Adrenal gland (tissue), 12 donors: Measurements from ENCODE around the gene PPP2R3B. TPM values are rescaled to one million over a fixed set of nuclear protein-coding genes. Genes with fewer than 3 reads are reported as not detected.
"Not testable (repeated sequence)": the region's sequence is repeated elsewhere in the genome, so short reads cannot be mapped to it uniquely, and the experiment has no call there.

ENCODE experiments used
- DNase-seq, 7 donors: peaks; one replicate each; pipeline ENCODE4 v3.0.0-alpha.2; 2019 to 2020
- H3K27ac ChIP-seq, 5 donors: fragments of 200-600 bp; sonication (generic) in 4 of 5; 1 replicate in 3 of 5; 2 replicates in 2 of 5; pipeline versions ENCODE4 v1.5.1 to v1.8.0; 2016 to 2020; ENCODE audit warnings: mild to moderate bottlenecking in 1 of 5
- H3K27me3 ChIP-seq: fragments of 200-600 bp; 2 replicates; pipeline ENCODE4 v1.8.0; 2021
- H3K36me3 ChIP-seq, 2 donors: fragments of 200-600 bp; replicated peaks in 1 of 2; 1 replicate in 1 of 2; 2 replicates in 1 of 2; pipeline versions ENCODE4 v1.5.1 to v1.8.0; 2018 to 2022
- H3K4me1 ChIP-seq, 2 donors: fragments of 200-600 bp; replicated peaks in 1 of 2; 1 replicate in 1 of 2; 2 replicates in 1 of 2; pipeline versions ENCODE4 v1.5.1 to v1.8.0; 2018 to 2021
- H3K4me3 ChIP-seq, 4 donors: fragments of 200-600 bp; sonication (generic) in 3 of 4; one replicate each; pipeline ENCODE4 v1.5.1; 2016 to 2018
- H3K9me3 ChIP-seq, 3 donors: fragments of 200-600 bp; sonication (generic) in 1 of 3; replicated peaks in 1 of 3; 1 replicate in 2 of 3; 2 replicates in 1 of 3; pipeline versions ENCODE4 v1.5.1 to v1.8.0; 2016 to 2021
- POLR2A ChIP-seq, 2 donors: fragments of 450-650 bp; IDR thresholded peaks; one replicate each; pipeline ENCODE4 v1.6.1; 2017; ENCODE audit warnings: antibody characterized with exemption in 2 of 2, mild to moderate bottlenecking in 2 of 2, moderate library complexity in 1 of 2
- WGBS, 4 donors: extraction: QIAGEN DNeasy Blood & Tissue Kit in 2 of 4; methylation state at CpG; one replicate each; pipeline versions ENCODE4 v1.1.5 to v1.1.7; 2013 to 2017; 5-methylcytosine and 5-hydroxymethylcytosine counted together
- intact Hi-C, 2 donors: fragments of 100-400 bp; cut with DNase I; formaldehyde crosslinking; loops; one replicate each; pipeline versions ENCODE4 v1.14.1 to v1.15.0; 2022 to 2023
- polyA plus RNA-seq, 3 donors: library from polyadenylated mRNA; stranded (reverse); fragments of 200-250 nt in 2 of 3; fragments of 350-450 nt in 1 of 3; fragmentation: Illumina TruSeq in 1 of 3; extraction: RNeasy Lipid Tissue Mini Kit (QIAGEN cat#74804) in 1 of 3; gene quantifications; one replicate each; pipeline ENCODE4 v1.2.3, GENCODE V29; 2013 to 2014
- total RNA-seq, 9 donors: library from RNA; depleted of rRNA in 4 of 9; stranded (reverse); fragments of >200 nt in 4 of 9; fragments of 120-200 nt in 1 of 9; fragmentation: NEBNext Ultra II Directional in 1 of 9; extraction: Animal tissue kit (Norgen Biotek cat#: 25700) in 1 of 9; gene quantifications; one replicate each; pipeline versions ENCODE4 v1.1.0 to v1.2.4, GENCODE V29; 2013 to 2023
- TF ChIP-seq, protein P1 (sequence below), 6 experiments: fragments of 450-650 bp in 4 of 6; fragments of 200-600 bp in 2 of 6; sonication (generic) in 1 of 6; IDR thresholded peaks; 1 replicate in 5 of 6; 2 replicates in 1 of 6; pipeline versions ENCODE4 v1.5.1 to v1.8.0; 2016 to 2021; ENCODE audit warnings: antibody characterized with exemption in 6 of 6, mild to moderate bottlenecking in 2 of 6, moderate library complexity in 1 of 6
- donor health status: healthy with polysubstance abuse.
- donor health status: Bipolar disorder and iron deficiency.
- donor health status: DM: yes; HTN: yes; CAD: no.
- donor health status: DM: no; HTN: no; CAD: no.
- donor health status: DM: no; HTN: no; CAD: no.
- donor health status: DM: yes; HTN: yes; CAD: no.

The PPP2R3B gene
- total and polyA plus RNA-seq, 12 donors, result 2.1 to 112 (median 14.2) TPM

DNA sequence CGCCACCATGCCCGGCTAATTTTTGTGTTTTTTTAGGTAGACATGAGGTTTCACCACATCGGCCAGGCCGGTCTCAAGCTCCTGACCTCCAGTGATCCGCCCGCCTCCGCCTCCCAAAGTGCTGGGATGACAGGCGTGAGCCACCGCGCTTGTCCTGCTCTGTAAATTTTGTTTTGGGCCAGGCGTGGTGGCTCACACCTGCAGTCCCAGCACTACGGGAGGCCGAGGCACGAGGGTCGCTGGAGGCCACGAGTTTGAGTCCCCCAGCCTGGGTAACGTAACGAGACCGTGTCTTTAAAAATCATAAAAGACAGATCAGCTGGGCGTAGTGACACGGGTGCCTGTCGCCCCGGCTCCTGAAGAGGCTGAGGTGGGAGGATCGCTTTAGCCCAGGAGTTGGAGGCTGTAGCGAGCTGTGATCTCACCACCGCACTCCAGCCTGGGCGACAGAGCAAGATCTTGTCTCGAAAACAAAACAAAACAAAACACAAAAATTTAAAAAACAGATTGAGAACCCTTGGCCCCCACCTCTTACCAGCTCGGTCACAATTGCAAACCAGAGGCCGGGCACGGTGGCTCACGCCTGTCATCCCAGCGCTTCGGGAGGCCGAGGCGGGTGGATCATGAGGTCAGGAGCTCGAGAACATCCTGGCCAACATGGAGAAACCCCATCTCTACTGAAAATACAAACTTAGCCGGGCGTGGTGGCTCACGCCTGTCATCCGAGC lies 34.0 kb upstream of the PPP2R3B start:
- 93 to 97% (median 94%) methylated on average over 31 to 41 of the region's 41 CpGs for WGBS, 4 donors

DNA sequence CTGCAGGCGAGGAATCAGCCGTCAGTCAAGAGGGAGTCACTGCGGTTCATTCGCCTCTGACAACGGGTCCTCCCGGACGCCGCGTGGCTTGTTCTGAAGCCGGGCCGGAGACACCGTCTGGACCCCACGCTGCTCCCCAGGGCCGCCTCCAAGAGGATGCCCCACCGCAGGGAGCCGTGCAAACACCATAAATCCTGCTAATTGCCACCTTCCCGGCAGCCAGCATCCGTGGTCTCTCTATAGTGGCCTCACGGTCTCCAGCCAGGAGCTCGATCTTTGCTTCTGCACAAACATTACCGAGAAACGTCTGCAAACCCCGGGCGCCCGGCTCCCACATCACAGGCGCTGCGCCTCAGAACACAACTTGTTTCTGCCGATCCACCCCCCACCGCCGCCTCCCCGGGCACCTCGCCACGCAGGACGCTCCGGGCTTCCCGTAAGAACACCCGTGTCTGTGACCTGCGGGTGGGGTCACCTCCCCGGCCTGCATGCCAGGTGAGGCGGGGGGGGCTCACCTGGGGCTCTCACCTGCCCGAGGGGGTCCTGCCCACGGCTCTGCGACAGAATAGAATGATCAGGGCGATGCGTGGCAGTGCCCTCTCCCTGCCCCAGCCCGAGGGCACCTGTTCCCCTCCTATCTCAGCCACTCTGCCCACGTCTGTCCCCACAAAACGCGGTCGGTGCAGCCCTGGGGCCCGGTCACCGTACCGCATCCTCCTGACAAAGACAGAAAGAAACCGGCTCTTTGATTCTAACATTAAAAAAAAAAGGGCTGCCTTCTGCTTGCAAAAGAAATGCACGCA lies 32.4 kb upstream of the PPP2R3B start:
- Histone ChIP-seq H3K27me3 (no peaks in the 10 kb centered on the region), H3K4me3 (no peak overlapping the region), H3K36me3 (no peaks in the 10 kb centered on the region), H3K9me3 (no peaks in the 10 kb centered on the region), H3K4me1 (no peaks in the 10 kb centered on the region), H3K27ac (no peak overlapping the region)
- TF ChIP-seq POLR2A (IDR thresholded peaks at IDR 0.05), result no peak
- TF ChIP-seq, protein P1, sequence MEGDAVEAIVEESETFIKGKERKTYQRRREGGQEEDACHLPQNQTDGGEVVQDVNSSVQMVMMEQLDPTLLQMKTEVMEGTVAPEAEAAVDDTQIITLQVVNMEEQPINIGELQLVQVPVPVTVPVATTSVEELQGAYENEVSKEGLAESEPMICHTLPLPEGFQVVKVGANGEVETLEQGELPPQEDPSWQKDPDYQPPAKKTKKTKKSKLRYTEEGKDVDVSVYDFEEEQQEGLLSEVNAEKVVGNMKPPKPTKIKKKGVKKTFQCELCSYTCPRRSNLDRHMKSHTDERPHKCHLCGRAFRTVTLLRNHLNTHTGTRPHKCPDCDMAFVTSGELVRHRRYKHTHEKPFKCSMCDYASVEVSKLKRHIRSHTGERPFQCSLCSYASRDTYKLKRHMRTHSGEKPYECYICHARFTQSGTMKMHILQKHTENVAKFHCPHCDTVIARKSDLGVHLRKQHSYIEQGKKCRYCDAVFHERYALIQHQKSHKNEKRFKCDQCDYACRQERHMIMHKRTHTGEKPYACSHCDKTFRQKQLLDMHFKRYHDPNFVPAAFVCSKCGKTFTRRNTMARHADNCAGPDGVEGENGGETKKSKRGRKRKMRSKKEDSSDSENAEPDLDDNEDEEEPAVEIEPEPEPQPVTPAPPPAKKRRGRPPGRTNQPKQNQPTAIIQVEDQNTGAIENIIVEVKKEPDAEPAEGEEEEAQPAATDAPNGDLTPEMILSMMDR (IDR thresholded peaks at IDR 0.05), result no peak
- WGBS, 4 donors, result 46 to 70% (median 67%) methylated on average over 31 to 55 of the region's 55 CpGs
- intact Hi-C loops, result no loop called here
- DNase-seq, result no peak

More for the DNA sequence above, 34.0 kb upstream of the PPP2R3B start:
- H3K4me3 ChIP-seq, result no peak overlapping the region
- no peaks in the 10 kb centered on the region for H3K4me1 ChIP-seq
- no peak overlapping the region for H3K27ac ChIP-seq
- H3K9me3 ChIP-seq, result no peaks in the 10 kb centered on the region
- H3K27me3 ChIP-seq, result no peaks in the 10 kb centered on the region
- no peaks in the 10 kb centered on the region for H3K36me3 ChIP-seq
- no peak for DNase-seq
- TF ChIP-seq, protein P1 (IDR thresholded peaks at IDR 0.05), result no peak
- TF ChIP-seq POLR2A (IDR thresholded peaks at IDR 0.05), result no peak
- intact Hi-C loops, result no loop called here

DNA sequence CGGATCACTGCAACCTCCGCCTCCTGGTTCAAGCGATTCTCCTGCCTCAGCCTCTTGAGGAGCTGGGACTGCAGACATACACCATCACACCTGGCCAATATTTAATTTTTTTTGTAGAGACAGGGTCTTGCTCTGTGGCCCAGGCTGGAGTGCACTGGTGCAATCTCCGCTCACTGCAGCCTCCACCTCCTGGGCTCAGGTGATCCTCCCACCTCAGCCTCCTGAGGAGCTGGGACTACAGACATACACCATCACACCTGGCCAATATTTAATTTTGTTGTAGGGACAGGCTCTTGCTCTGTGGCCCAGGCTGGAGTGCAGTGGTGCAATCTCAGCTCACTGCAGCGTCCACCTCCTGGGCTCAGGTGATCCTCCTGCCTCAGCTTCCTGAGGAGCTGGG lies 28.8 kb upstream of the PPP2R3B start:
- DNase-seq, intact Hi-C loops, H3K9me3 ChIP-seq, H3K4me3 ChIP-seq, H3K36me3 ChIP-seq, H3K27me3 ChIP-seq, H3K27ac ChIP-seq, H3K4me1 ChIP-seq: not testable (repeated sequence)
- 84 to 92% (median 86%) methylated on average over 5 of the region's 5 CpGs for WGBS, 4 donors

DNA sequence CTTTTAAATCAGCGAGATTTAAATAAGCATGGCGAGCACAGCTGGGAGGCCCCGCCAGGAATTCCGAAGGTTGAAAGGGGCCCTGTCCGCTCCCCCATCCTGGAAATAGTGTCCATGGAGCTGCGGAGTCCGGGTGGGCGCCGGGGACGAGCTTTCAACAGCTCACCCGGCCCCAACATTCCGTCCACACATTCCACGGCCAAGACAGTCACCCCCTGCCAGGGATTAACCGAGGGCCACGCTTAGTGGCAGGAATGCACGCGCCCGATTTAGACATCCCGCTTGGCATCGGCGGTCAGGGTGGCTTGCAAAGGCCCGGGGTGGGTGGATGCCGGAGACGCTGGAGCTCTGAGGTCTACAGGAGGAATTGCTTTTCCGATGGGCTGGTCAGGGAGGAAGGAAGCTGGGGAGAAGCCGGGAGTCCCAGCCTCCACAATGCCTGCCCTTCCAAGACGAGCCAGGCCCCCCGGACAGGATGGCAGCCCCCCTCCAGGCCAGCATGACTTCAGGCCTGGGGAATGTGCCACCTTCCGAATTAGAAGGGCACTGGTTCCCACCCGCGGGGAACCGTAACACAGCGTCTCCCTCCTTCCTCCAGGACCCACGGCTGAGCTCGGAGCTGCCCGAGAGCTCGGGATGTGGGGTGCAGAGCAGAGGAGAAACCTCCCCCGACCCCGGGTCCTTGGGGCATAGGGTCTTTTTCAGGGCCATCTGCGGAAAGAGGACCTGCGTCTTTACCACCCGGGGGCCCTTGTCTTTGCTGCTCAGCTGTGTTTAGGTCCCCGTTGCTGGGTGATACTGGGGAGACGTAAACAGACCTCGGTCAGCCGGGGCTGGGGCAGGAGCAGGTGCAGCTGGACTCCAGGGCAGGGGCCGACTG lies 26.9 kb upstream of the PPP2R3B start:
- intact Hi-C loops, result no loop called here
- Histone ChIP-seq H3K4me1 (no peaks in the 10 kb centered on the region), H3K27me3 (no peaks in the 10 kb centered on the region), H3K4me3 (no peak overlapping the region), H3K36me3 (no peaks in the 10 kb centered on the region), H3K9me3 (no peaks in the 10 kb centered on the region), H3K27ac (no peak overlapping the region)
- TF ChIP-seq, protein P1 (IDR thresholded peaks at IDR 0.05), result no peak
- TF ChIP-seq POLR2A (IDR thresholded peaks at IDR 0.05), result no peak
- 20 to 27% (median 23%) methylated on average over 24 to 47 of the region's 47 CpGs for WGBS, 4 donors
- no peak for DNase-seq
